Activated naive CD4-positive, alpha-beta T cell treated with anti-CD3 and anti-CD28 coated beads, Interleukin-2, amount 50 U/mL, for 72 hours (primary cell): Measurements from ENCODE around the gene SLC26A1. TPM values are rescaled to one million over a fixed set of nuclear protein-coding genes. Genes with fewer than 3 reads are reported as not detected.

Source experiments
- ATAC-seq, 2 donors: fragments of 150-1000 bp; cut with Tn5 transposase; 2 replicates each; pipeline ENCODE4 v1.10.0; 2021; ENCODE audit warnings: mild to moderate bottlenecking in 2 of 2, moderate library complexity in 2 of 2
- DNase-seq, 2 donors: peaks; one replicate each; pipeline ENCODE4 v3.0.0; 2021 to 2022; ENCODE audit warnings: low spot score in 2 of 2
- H3K27ac Mint-ChIP-seq, 2 donors: one replicate each; pipeline ENCODE4 v1.8.0; 2022; ENCODE audit warnings: mild to moderate bottlenecking in 2 of 2, mixed read lengths in 2 of 2
- H3K36me3 Mint-ChIP-seq, 2 donors: one replicate each; pipeline ENCODE4 v1.8.0; 2022; ENCODE audit warnings: mixed read lengths in 2 of 2
- H3K9me3 Mint-ChIP-seq, 2 donors: one replicate each; pipeline ENCODE4 v1.8.0; 2022; ENCODE audit warnings: mixed read lengths in 2 of 2
- total RNA-seq, 2 donors: library from RNA; stranded (reverse); gene quantifications; one replicate each; pipeline ENCODE4 v1.2.3, GENCODE V29; 2022

Gene SLC26A1
- total RNA-seq, 2 donors from 2014 or later = not detected

- no peak overlapping the region for H3K27ac Mint-ChIP-seq
- H3K9me3 Mint-ChIP-seq = no peaks in the 10 kb centered on the region
- DNase-seq (no peak), ATAC-seq (no peak)
- H3K36me3 Mint-ChIP-seq = no peaks in the 10 kb centered on the region
Observed at GRCh38 chr4:958314-958665, 34.9 kb downstream of the SLC26A1 start.

- H3K27ac Mint-ChIP-seq = no peak overlapping the region
- H3K36me3 Mint-ChIP-seq = no peaks in the 10 kb centered on the region
- ATAC-seq (no peak), DNase-seq (no peak)
- H3K9me3 Mint-ChIP-seq = no peaks in the 10 kb centered on the region
Observed at GRCh38 chr4:957581-958313, 35.5 kb downstream of the SLC26A1 start.

- no peak for ATAC-seq
- Mint-ChIP-seq H3K36me3 (no peaks in the 10 kb centered on the region), H3K27ac (no peak overlapping the region), H3K9me3 (no peaks in the 10 kb centered on the region)
- DNase-seq = no peak
Observed at GRCh38 chr4:957231-957580, 36.0 kb downstream of the SLC26A1 start.

- Mint-ChIP-seq H3K27ac (peak overlapping the region in 1 of 2 donors; percentile 17), H3K9me3 (no peaks in the 10 kb centered on the region), H3K36me3 (no peaks in the 10 kb centered on the region)
- ATAC-seq (no peak), DNase-seq (no peak)
Observed at GRCh38 chr4:956531-957230, 36.5 kb downstream of the SLC26A1 start.

- no peak for ATAC-seq
- H3K36me3 Mint-ChIP-seq = no peaks in the 10 kb centered on the region
- DNase-seq = no peak
- H3K27ac Mint-ChIP-seq = peak overlapping the region in 1 of 2 donors; percentile 17
- H3K9me3 Mint-ChIP-seq = no peaks in the 10 kb centered on the region
Observed at GRCh38 chr4:955931-956381, 37.2 kb downstream of the SLC26A1 start.

- H3K9me3 Mint-ChIP-seq = no peaks in the 10 kb centered on the region
- H3K36me3 Mint-ChIP-seq = no peaks in the 10 kb centered on the region
- ATAC-seq (no peak), DNase-seq (no peak)
- H3K27ac Mint-ChIP-seq = no peak overlapping the region
Observed at GRCh38 chr4:955161-955921, 37.9 kb downstream of the SLC26A1 start.

GRCh38 chr4:954211-955020 lies 38.8 kb downstream of the SLC26A1 start:
- DNase-seq = no peak
- Mint-ChIP-seq H3K36me3 (no peaks in the 10 kb centered on the region), H3K9me3 (no peaks in the 10 kb centered on the region), H3K27ac (peak overlapping the region; percentile 29 to 39)
- ATAC-seq = no peak

- H3K36me3 Mint-ChIP-seq = no peaks in the 10 kb centered on the region
- peak overlapping the region in 1 of 2 donors; percentile 29 for H3K27ac Mint-ChIP-seq
- H3K9me3 Mint-ChIP-seq = no peaks in the 10 kb centered on the region
- no peak for DNase-seq
- no peak for ATAC-seq
Observed at GRCh38 chr4:953574-953915, 39.7 kb downstream of the SLC26A1 start.

GRCh38 chr4:952881-953573 lies 40.2 kb downstream of the SLC26A1 start:
- Mint-ChIP-seq H3K9me3 (no peaks in the 10 kb centered on the region), H3K36me3 (no peaks in the 10 kb centered on the region), H3K27ac (peak overlapping the region in 1 of 2 donors; percentile 26)
- DNase-seq (no peak), ATAC-seq (no peak)

GRCh38 chr4:951594-952468 lies 41.4 kb downstream of the SLC26A1 start:
- Mint-ChIP-seq H3K27ac (peak overlapping the region in 1 of 2 donors; percentile 21), H3K36me3 (no peaks in the 10 kb centered on the region), H3K9me3 (no peaks in the 10 kb centered on the region)
- no peak for ATAC-seq
- DNase-seq = peak in 1 of 2 donors; percentile 35

- Mint-ChIP-seq H3K9me3 (no peaks in the 10 kb centered on the region), H3K36me3 (no peaks in the 10 kb centered on the region), H3K27ac (no peak overlapping the region)
- ATAC-seq = no peak
- DNase-seq = no peak
Observed at GRCh38 chr4:951186-951585, 42.0 kb downstream of the SLC26A1 start.

- H3K9me3 Mint-ChIP-seq = no peaks in the 10 kb centered on the region
- H3K27ac Mint-ChIP-seq = no peak overlapping the region
- DNase-seq (no peak), ATAC-seq (no peak)
- H3K36me3 Mint-ChIP-seq = no peaks in the 10 kb centered on the region
Observed at GRCh38 chr4:950136-951020, 42.8 kb downstream of the SLC26A1 start.

GRCh38 chr4:949656-950055 lies 43.5 kb downstream of the SLC26A1 start:
- DNase-seq = no peak
- no peak for ATAC-seq
- Mint-ChIP-seq H3K27ac (no peak overlapping the region), H3K9me3 (no peaks in the 10 kb centered on the region), H3K36me3 (no peaks in the 10 kb centered on the region)

- H3K27ac Mint-ChIP-seq = peak overlapping the region in 1 of 2 donors; percentile 22
- no peak for DNase-seq
- no peaks in the 10 kb centered on the region for H3K9me3 Mint-ChIP-seq
- H3K36me3 Mint-ChIP-seq = no peaks in the 10 kb centered on the region
- ATAC-seq = no peak
Observed at GRCh38 chr4:948936-949300, 44.3 kb downstream of the SLC26A1 start.
